CD4-positive, alpha-beta memory T cell (primary cell): Measurements from ENCODE around the gene PTPN2. TPM values are rescaled to one million over a fixed set of nuclear protein-coding genes. Genes with fewer than 3 reads are reported as not detected.
A peak's percentile ranks its signal among the peaks of the same experiment; 100 is the strongest.

Source experiments
- CTCF ChIA-PET: fragments of 350-600 bp; sonication (Branson Sonifier 250); formaldehyde crosslinking; loops from one replicate; lab custom pipeline; 2021; ENCODE audit warnings: inconsistent platforms; ENCODE audit not compliant: partially characterized antibody; lab: Charles Lee
- POLR2A ChIA-PET: fragments of 350-600 bp; sonication (Branson Sonifier 250); formaldehyde crosslinking; loops from one replicate; lab custom pipeline; 2021; ENCODE audit not compliant: partially characterized antibody; lab: Charles Lee
- DNase-seq, 5 donors: peaks; one replicate each; pipeline versions ENCODE4 v3.0.0 to v3.0.0-alpha.2; 2020 to 2022; ENCODE audit warnings: mixed read lengths in 1 of 5
- H3K27ac ChIP-seq: one replicate; pipeline ENCODE4 v1.7.0; 2013; ENCODE audit warnings: low read depth, low read length
- H3K27me3 ChIP-seq: 2 replicates; pipeline ENCODE4 v1.7.0; 2013; ENCODE audit warnings: mild to moderate bottlenecking, low read length, moderate library complexity; ENCODE audit not compliant: insufficient read depth
- H3K36me3 ChIP-seq: 2 replicates; pipeline ENCODE4 v1.7.0; 2013; ENCODE audit warnings: mild to moderate bottlenecking, low read length, moderate library complexity; ENCODE audit not compliant: insufficient read depth
- H3K4me1 ChIP-seq: 2 replicates; pipeline ENCODE4 v1.7.0; 2013; ENCODE audit warnings: mild to moderate bottlenecking, low read length, moderate library complexity; ENCODE audit not compliant: insufficient read depth
- H3K4me3 ChIP-seq, 2 donors: one replicate each; pipeline ENCODE4 v1.7.0; 2013; ENCODE audit warnings: low read length in 2 of 2, mild to moderate bottlenecking in 1 of 2
- H3K9me3 ChIP-seq, 2 donors: one replicate each; pipeline ENCODE4 v1.7.0; 2013; ENCODE audit warnings: low read length in 2 of 2, control low read depth in 1 of 2; ENCODE audit not compliant: control insufficient read depth in 1 of 2
- H3K27ac Mint-ChIP-seq, 7 donors: one replicate each; pipeline ENCODE4 v1.8.0; 2020 to 2021; ENCODE audit warnings: mixed read lengths in 7 of 7, mild to moderate bottlenecking in 6 of 7, inconsistent platforms in 3 of 7, moderate library complexity in 3 of 7
- H3K27me3 Mint-ChIP-seq, 2 donors: one replicate each; pipeline ENCODE4 v1.8.0; 2020 to 2021; ENCODE audit warnings: mixed read lengths in 2 of 2
- H3K36me3 Mint-ChIP-seq, 2 donors: one replicate each; pipeline ENCODE4 v1.8.0; 2020 to 2021; ENCODE audit warnings: mixed read lengths in 2 of 2, inconsistent platforms in 1 of 2, mild to moderate bottlenecking in 1 of 2
- H3K4me1 Mint-ChIP-seq, 4 donors: one replicate each; pipeline ENCODE4 v1.8.0; 2020 to 2021; ENCODE audit warnings: mixed read lengths in 4 of 4, mild to moderate bottlenecking in 1 of 4
- H3K4me3 Mint-ChIP-seq, 8 donors: one replicate each; pipeline ENCODE4 v1.8.0; 2020 to 2021; ENCODE audit warnings: mixed read lengths in 8 of 8, mild to moderate bottlenecking in 7 of 8, moderate library complexity in 6 of 8, inconsistent platforms in 3 of 8
- H3K9me3 Mint-ChIP-seq, 8 donors: one replicate each; pipeline ENCODE4 v1.8.0; 2020 to 2021; ENCODE audit warnings: mixed read lengths in 8 of 8, mild to moderate bottlenecking in 5 of 8, inconsistent platforms in 3 of 8, moderate library complexity in 1 of 8
- intact Hi-C: fragments of 100-400 bp; cut with micrococcal nuclease; formaldehyde crosslinking; loops from one replicate; pipeline ENCODE4 v1.15.1; 2023
- polyA plus RNA-seq, 2 donors: library from polyadenylated mRNA; unstranded; fragments of 300-500 nt; fragmentation: Illumina TruSeq; gene quantifications; one replicate each; pipeline ENCODE4 v1.2.3, GENCODE V29; 2021
- total RNA-seq, 2 experiments: library from RNA; stranded (reverse); gene quantifications; one replicate each; pipeline ENCODE4 v1.2.3, GENCODE V29; 2021

Gene PTPN2
- total and polyA plus RNA-seq, 4 experiments from 2014 or later, result 65.5 to 98.2 (median 74.6) TPM

DNA sequence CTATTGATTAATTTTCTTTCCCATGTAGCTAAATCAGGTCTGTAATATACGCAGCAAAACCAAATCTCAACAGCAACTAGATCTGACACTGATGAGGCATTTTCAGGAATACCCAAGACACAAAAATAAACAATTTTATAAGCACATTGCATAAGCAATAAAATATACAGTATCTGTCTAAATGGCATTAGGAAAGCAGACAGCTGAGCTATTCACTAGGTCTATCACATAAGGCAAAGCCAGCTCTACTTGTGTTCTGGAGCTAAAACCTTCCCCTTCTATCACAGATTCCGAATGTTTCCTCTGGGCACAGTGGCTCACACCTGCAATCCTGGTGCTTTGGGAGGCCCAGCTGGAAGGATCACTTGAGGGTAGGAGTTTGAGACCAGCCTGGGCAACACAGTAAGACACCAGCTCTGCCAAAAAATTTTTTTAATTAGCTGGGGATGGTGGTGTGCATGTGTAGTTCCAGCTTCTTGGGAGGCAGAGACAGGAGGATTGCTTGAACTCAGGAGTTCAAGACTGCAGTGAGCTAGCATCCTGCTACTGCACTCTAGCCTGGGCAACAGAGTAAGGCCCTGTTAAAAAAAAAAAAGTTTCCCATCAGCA, 21.1 kb downstream of the PTPN2 start:
- peaks cover 37 to 68% (median 52%) of the 10 kb centered on the region in 4 donors for H3K4me1 Mint-ChIP-seq
- Histone ChIP-seq H3K4me1 (peaks cover 48% of the 10 kb centered on the region), H3K9me3 (no peaks in the 10 kb centered on the region), H3K4me3 (no peak overlapping the region), H3K36me3 (no peaks in the 10 kb centered on the region), H3K27ac (no peak overlapping the region), H3K27me3 (no peaks in the 10 kb centered on the region)
- DNase-seq, result no peak
- peak overlapping the region; percentile 19 to 86 (median 71) for H3K27ac Mint-ChIP-seq
- POLR2A ChIA-PET, result interaction anchor here (1.0 to 2.8 kb wide), 2 partner anchors 20 to 128 kb away, joined by 3 to 16 read pairs; partner anchors contain the start of genes CEP192 and PTPN2
- intact Hi-C loops, result no loop called here
- CTCF ChIA-PET, result interaction anchor here (1.0 to 1.6 kb wide), 3 partner anchors 10 to 29 kb away, joined by 3 to 9 read pairs (median 6); partner anchors contain the start of gene PTPN2
- peak overlapping the region in 1 of 8 donors; percentile 39 for H3K4me3 Mint-ChIP-seq
- H3K36me3 Mint-ChIP-seq, result peaks cover 4 to 5% of the 10 kb centered on the region in 2 donors
- H3K27me3 Mint-ChIP-seq, result no peaks in the 10 kb centered on the region
- no peaks in the 10 kb centered on the region for H3K9me3 Mint-ChIP-seq

DNA sequence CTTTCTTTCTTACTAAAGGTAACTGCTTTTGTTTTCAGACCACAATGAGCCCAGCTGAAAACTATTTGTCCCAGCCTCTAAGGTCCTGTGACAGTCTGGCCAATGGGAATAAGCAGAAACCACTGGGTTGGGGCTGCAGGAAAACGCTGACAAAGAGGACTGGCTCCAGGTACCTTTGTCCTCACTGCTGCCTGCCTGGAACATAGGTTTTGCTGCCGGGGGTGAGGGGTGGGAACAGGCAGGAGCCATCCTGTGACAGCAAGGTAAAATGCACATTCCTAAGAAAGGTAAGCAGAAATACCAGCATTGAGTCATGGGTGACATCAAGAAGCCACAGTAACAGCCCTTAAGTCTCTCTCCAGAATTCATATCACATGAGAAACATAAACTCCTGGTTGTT, 21.6 kb downstream of the PTPN2 start:
- Mint-ChIP-seq H3K9me3 (no peaks in the 10 kb centered on the region), H3K4me3 (peak overlapping the region in 1 of 8 donors; percentile 39), H3K36me3 (peaks cover 2 to 7% of the 10 kb centered on the region in 2 donors), H3K27me3 (no peaks in the 10 kb centered on the region), H3K4me1 (peaks cover 36 to 68% (median 53%) of the 10 kb centered on the region in 4 donors), H3K27ac (peak overlapping the region in 5 of 7 donors; percentile 19 to 86 (median 75))
- no peak for DNase-seq
- Histone ChIP-seq H3K4me1 (peaks cover 54% of the 10 kb centered on the region), H3K27me3 (no peaks in the 10 kb centered on the region), H3K4me3 (no peak overlapping the region), H3K36me3 (no peaks in the 10 kb centered on the region), H3K9me3 (no peaks in the 10 kb centered on the region), H3K27ac (no peak overlapping the region)
- ChIA-PET CTCF (interaction anchor here (0.9 to 1.6 kb wide), 3 partner anchors 10 to 31 kb away, joined by 3 to 9 read pairs (median 4); no protein-coding TSS in a partner anchor), POLR2A (interaction anchor here (1.0 to 2.8 kb wide), 2 partner anchors 21 to 128 kb away, joined by 3 to 16 read pairs; partner anchors contain the start of genes CEP192 and PTPN2)
- intact Hi-C loops, result no loop called here

DNA sequence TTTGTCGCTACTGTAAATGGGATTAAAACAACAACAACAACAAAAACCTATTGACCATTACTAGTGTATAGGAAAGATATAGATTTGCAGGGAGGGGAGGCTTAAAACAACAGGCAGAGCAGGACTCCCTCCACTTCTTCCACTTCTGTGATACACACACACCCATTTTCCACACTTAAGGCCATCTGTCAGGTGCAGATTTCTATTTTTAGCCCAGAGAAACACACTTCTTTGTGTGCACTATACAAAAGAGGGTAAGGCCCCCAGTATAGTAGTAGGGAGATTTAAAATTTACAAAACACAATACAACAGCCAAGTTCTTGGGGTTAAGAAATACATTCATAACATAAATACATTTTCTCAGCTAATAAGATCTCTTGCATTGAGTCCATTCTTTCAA, 22.4 kb downstream of the PTPN2 start:
- H3K4me1 ChIP-seq, result peaks cover 58% of the 10 kb centered on the region
- no peak overlapping the region for H3K4me3 ChIP-seq
- no peaks in the 10 kb centered on the region for H3K27me3 ChIP-seq
- peaks cover 39 to 72% (median 56%) of the 10 kb centered on the region in 4 donors for H3K4me1 Mint-ChIP-seq
- peak overlapping the region in 2 of 7 donors; percentile 42 to 66 for H3K27ac Mint-ChIP-seq
- DNase-seq, result no peak
- CTCF ChIA-PET, result interaction anchor here (0.9 to 1.2 kb wide), 2 partner anchors 17 to 32 kb away, joined by 3 to 4 read pairs; no protein-coding TSS in a partner anchor
- H3K9me3 ChIP-seq, result no peaks in the 10 kb centered on the region
- H3K27me3 Mint-ChIP-seq, result no peaks in the 10 kb centered on the region
- H3K36me3 ChIP-seq, result no peaks in the 10 kb centered on the region
- intact Hi-C loops, result no loop called here
- H3K4me3 Mint-ChIP-seq, result no peak overlapping the region
- POLR2A ChIA-PET, result no interaction called here
- no peak overlapping the region for H3K27ac ChIP-seq
- H3K9me3 Mint-ChIP-seq, result no peaks in the 10 kb centered on the region
- peaks cover 5 to 11% of the 10 kb centered on the region in 2 donors for H3K36me3 Mint-ChIP-seq

DNA sequence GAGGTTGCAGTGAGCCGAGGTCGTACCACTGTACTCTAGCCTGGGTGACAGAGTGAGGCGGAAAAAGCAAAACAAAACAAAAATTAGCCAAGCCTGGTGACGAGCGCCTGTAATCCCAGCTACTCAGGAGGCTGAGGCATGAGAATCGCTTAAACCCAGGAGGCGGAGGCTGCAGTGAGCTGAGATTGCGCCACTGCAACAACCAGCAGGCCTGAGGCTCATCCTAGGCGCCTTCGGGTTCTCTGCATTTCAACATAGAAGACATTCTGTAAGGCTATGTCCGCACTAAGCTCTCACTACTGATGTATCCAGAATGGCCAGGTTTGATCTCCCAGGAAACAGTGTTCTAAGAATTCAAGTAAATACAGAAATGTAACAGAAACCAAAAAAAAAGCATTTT, 23.5 kb downstream of the PTPN2 start:
- Histone ChIP-seq H3K27me3 (no peaks in the 10 kb centered on the region), H3K36me3 (peaks cover 6% of the 10 kb centered on the region), H3K4me1 (peaks cover 58% of the 10 kb centered on the region), H3K27ac (no peak overlapping the region), H3K4me3 (no peak overlapping the region), H3K9me3 (no peaks in the 10 kb centered on the region)
- Mint-ChIP-seq H3K36me3 (peaks cover 13 to 19% of the 10 kb centered on the region in 2 donors), H3K9me3 (no peaks in the 10 kb centered on the region), H3K4me1 (peaks cover 42 to 74% (median 58%) of the 10 kb centered on the region in 4 donors), H3K4me3 (no peak overlapping the region), H3K27me3 (no peaks in the 10 kb centered on the region), H3K27ac (no peak overlapping the region)
- no peak for DNase-seq
- intact Hi-C loops, result no loop called here
- POLR2A ChIA-PET, result interaction anchor here (1.6 to 2.4 kb wide), 2 partner anchors 16 to 23 kb away, joined by 3 to 7 read pairs; partner anchors contain the start of gene PTPN2
- CTCF ChIA-PET, result no interaction called here

DNA sequence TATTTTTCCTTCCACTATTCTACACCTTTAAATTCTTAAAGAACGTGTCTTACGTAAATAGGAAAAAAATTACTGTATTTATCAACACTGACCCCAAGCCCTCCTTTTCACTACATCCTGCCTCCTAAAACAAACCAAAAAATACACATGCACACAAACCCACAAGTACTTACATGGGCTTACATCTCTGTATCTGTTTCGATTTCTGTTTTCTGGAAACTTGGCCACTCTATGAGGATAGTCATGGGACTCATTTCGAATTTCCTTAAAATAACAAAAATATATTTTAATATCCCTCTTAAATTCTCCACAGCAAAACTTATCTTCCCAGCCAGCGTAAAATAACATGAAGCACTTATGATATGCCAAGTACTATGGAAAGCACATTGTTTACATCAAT, 25.0 kb downstream of the PTPN2 start:
- Mint-ChIP-seq H3K27me3 (no peaks in the 10 kb centered on the region), H3K4me1 (peaks cover 42 to 69% (median 56%) of the 10 kb centered on the region in 4 donors)

DNA sequence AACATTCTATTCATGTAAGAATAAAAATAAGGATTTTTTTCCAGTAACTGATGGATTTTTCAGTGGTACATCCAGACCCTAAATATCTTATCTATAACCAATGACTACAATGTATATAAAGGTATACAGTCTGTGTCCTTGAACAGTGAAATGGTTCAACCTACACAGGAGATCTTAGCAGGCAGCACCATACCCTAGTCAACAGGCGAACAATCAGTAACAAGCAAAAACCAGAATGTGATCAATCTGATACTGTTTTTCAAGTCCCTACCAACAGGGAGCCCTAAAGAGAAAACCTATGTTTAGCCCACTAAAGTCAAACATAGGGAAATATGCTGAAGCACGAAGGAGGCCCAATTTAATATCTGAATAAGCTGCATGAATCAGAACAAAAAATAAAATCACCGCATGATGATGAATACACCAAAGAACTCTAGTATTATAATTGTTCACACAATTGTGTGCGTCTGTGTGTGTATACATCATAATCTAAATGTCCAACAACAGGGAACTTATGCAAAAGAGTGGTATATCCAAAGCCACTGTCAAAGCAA, 26.0 kb downstream of the PTPN2 start:
- peaks cover 34 to 36% of the 10 kb centered on the region in 2 donors for H3K36me3 Mint-ChIP-seq
- no peaks in the 10 kb centered on the region for H3K27me3 Mint-ChIP-seq
- H3K27ac Mint-ChIP-seq, result peak overlapping the region in 4 of 7 donors; percentile 32 to 69 (median 64)
- Histone ChIP-seq H3K4me3 (no peak overlapping the region), H3K4me1 (peaks cover 43% of the 10 kb centered on the region), H3K36me3 (peaks cover 6% of the 10 kb centered on the region), H3K27me3 (no peaks in the 10 kb centered on the region), H3K9me3 (no peaks in the 10 kb centered on the region), H3K27ac (no peak overlapping the region)
- peak overlapping the region in 3 of 8 donors; percentile 29 to 43 (median 38) for H3K4me3 Mint-ChIP-seq
- intact Hi-C loops, result no loop called here
- no peak for DNase-seq
- H3K9me3 Mint-ChIP-seq, result no peaks in the 10 kb centered on the region
- peaks cover 40 to 68% (median 53%) of the 10 kb centered on the region in 4 donors for H3K4me1 Mint-ChIP-seq
- ChIA-PET POLR2A (interaction anchor here (0.9 to 2.4 kb wide), 4 partner anchors 10 to 84 kb away, joined by 3 to 7 read pairs (median 5); partner anchors contain the start of gene PTPN2), CTCF (interaction anchor here (1.0 kb wide), 1 partner anchor 8 kb away, joined by 3 read pairs; no protein-coding TSS in a partner anchor)

More for the DNA sequence above, 25.0 kb downstream of the PTPN2 start:
- no peak overlapping the region for H3K27ac ChIP-seq
- Mint-ChIP-seq H3K9me3 (no peaks in the 10 kb centered on the region), H3K4me3 (peak overlapping the region in 3 of 8 donors; percentile 14 to 51 (median 24)), H3K27ac (peak overlapping the region in 1 of 7 donors; percentile 29), H3K36me3 (peaks cover 26 to 29% of the 10 kb centered on the region in 2 donors)
- H3K9me3 ChIP-seq, result no peaks in the 10 kb centered on the region
- POLR2A ChIA-PET, result interaction anchor here (2.4 kb wide), 1 partner anchor 24 kb away, joined by 7 read pairs; the partner anchor contains the start of gene PTPN2
- CTCF ChIA-PET, result no interaction called here
- H3K4me3 ChIP-seq, result no peak overlapping the region
- peaks cover 49% of the 10 kb centered on the region for H3K4me1 ChIP-seq
- H3K36me3 ChIP-seq, result peaks cover 6% of the 10 kb centered on the region
- DNase-seq, result no peak
- intact Hi-C loops, result no loop called here
- H3K27me3 ChIP-seq, result no peaks in the 10 kb centered on the region
